Heart left ventricle (tissue), 16 donors: Measurements from ENCODE around the gene WDR62. TPM values are rescaled to one million over a fixed set of nuclear protein-coding genes. Genes with fewer than 3 reads are reported as not detected.

ENCODE experiments used
- ATAC-seq, 4 donors: fragments of 200-7000 bp; cut with Tn5 transposase; one replicate each; pipeline ENCODE4 v1.9.1; 2020 to 2022; ENCODE audit warnings: moderate library complexity in 4 of 4, mild to moderate bottlenecking in 3 of 4, moderate number of reproducible peaks in 1 of 4
- DNase-seq, 5 donors: peaks; one replicate each; pipeline ENCODE4 v3.0.0-alpha.2; 2020
- H3K27ac ChIP-seq, 12 donors: fragments of 200-600 bp; sonication (generic) in 4 of 12; one replicate each; pipeline versions ENCODE4 v1.5.0 to v1.8.0; 2016 to 2022; ENCODE audit warnings: mild to moderate bottlenecking in 2 of 12
- H3K27me3 ChIP-seq, 9 donors: fragments of 200-600 bp; sonication (generic) in 2 of 9; one replicate each; pipeline versions ENCODE4 v1.5.1 to v1.8.0; 2016 to 2022; ENCODE audit warnings: mild to moderate bottlenecking in 3 of 9
- H3K36me3 ChIP-seq, 9 donors: fragments of 200-600 bp; sonication (generic) in 2 of 9; one replicate each; pipeline versions ENCODE4 v1.5.0 to v1.8.0; 2018 to 2022; ENCODE audit warnings: mild to moderate bottlenecking in 2 of 9
- H3K4me1 ChIP-seq, 12 donors: fragments of 200-600 bp; sonication (generic) in 4 of 12; one replicate each; pipeline versions ENCODE4 v1.5.0 to v1.8.0; 2016 to 2022; ENCODE audit warnings: mild to moderate bottlenecking in 3 of 12
- H3K4me3 ChIP-seq, 12 donors: fragments of 200-600 bp; sonication (generic) in 4 of 12; one replicate each; pipeline versions ENCODE4 v1.5.0 to v1.8.0; 2017 to 2022; ENCODE audit warnings: mild to moderate bottlenecking in 9 of 12, moderate library complexity in 4 of 12
- H3K9me3 ChIP-seq, 12 donors: fragments of 200-600 bp; sonication (generic) in 4 of 12; one replicate each; pipeline versions ENCODE4 v1.5.0 to v1.8.0; 2016 to 2022; ENCODE audit warnings: mild to moderate bottlenecking in 1 of 12
- POLR2A ChIP-seq, 2 donors: fragments of 450-650 bp; IDR thresholded peaks; one replicate each; pipeline ENCODE4 v1.6.1; 2017; ENCODE audit warnings: antibody characterized with exemption in 2 of 2, mild to moderate bottlenecking in 2 of 2, moderate library complexity in 2 of 2
- WGBS, 4 donors: extraction: QIAGEN DNeasy Blood & Tissue Kit in 2 of 4; methylation state at CpG; one replicate each; pipeline versions ENCODE4 v1.1.5 to v1.1.7; 2013 to 2018; 5-methylcytosine and 5-hydroxymethylcytosine counted together
- intact Hi-C, 10 donors: fragments of 100-400 bp; cut with DNase I; formaldehyde crosslinking; loops; one replicate each; pipeline versions ENCODE4 v1.11.1 to v1.14.2; 2022
- polyA plus RNA-seq, 2 donors: library from polyadenylated mRNA; stranded (reverse); fragments of 200-250 nt; gene quantifications; one replicate each; pipeline ENCODE4 v1.2.3, GENCODE V29; 2013
- total RNA-seq, 9 donors: library from RNA; depleted of rRNA in 2 of 9; stranded (reverse); fragments of >200 nt in 2 of 9; fragmentation: NEBNext Ultra II Directional in 3 of 9; extraction: Animal tissue kit (Norgen Biotek cat#: 25700) in 3 of 9; gene quantifications; one replicate each; pipeline versions ENCODE4 v1.1.0 to v1.2.4, GENCODE V29; 2016 to 2023
- TF ChIP-seq, protein P1 (sequence below), 12 donors: fragments of 200-600 bp; sonication (generic) in 4 of 12; IDR thresholded peaks; one replicate each; pipeline versions ENCODE4 v1.5.0 to v1.8.0; 2018 to 2022; ENCODE audit warnings: antibody characterized with exemption in 12 of 12, mild to moderate bottlenecking in 5 of 12
- donor health status: ischemic (EF 13 %, LVEDD 7.1; RV severe dilation, severe dysfunction).
- donor health status: healthy with polysubstance abuse.
- donor health status: DM: no; HTN: yes; CAD: no.
- donor health status: DM: no; HTN: no; CAD: no.
- donor health status: ischemic (EF 25% LVEDD 6.9; RV normal size, moderate dysfunction).
- donor health status: ischemic (EF 25% LVEDD 5.7; RV mildly dilated, moderate dysfunction).
- donor health status: healthy.
- donor health status: DM: yes; HTN: yes; CAD: no.
- donor health status: ischemic (EF 35%, LVEDD 5.7; RV mildly dilated, moderate dysfunction).
- donor health status: nonischemic (EF 11% LVEDD 7.7; RV severe dilation, severe dysfunction).
- donor health status: DM: yes; HTN: yes; CAD: no.
- donor health status: PGD.
- donor health status: ischemic (EF 29% LVEDD 5.4; RV normal size, mild dysfunction).
- donor health status: nonischemic (EF 23%, LVEDD 6.1; RV moderate dilation, normal function).

WDR62 gene
- total and polyA plus RNA-seq, 11 donors: 1.4 to 24.3 (median 7.7) TPM

DNA sequence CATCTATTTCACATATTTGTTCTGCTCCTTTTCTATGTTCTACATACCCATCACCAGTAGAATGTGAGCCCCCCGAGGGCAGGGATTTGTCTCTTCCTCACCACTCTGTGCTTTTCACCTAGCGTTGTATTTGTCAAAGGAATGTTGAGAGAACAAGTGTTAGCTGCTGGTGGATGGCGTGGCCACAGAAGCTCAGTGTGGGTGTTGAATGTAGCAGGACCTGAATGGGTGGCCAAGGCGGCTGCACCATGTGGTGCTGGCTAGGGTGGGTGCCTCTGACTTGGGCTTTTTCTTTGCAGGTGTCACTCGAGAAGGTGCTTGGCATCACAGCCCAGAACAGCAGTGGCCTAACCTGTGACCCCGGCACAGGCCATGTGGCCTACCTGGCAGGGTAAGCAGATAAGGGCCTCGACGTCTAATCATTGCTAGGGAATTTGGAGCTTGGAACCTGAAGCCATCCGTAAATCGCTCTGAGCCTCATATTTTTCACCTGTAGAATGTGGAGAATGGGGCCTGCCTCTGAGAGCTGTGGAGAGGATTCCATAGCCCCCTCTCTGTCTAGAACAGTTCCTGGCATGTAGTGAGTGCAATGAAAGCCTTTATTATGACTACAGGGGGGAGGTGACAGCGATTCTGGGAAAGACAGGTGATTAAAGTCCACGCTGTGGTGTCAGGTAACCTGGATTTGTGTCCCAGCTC is 3.9 kb downstream of the WDR62 start:
- Histone ChIP-seq H3K27ac (no peak overlapping the region), H3K9me3 (no peaks in the 10 kb centered on the region), H3K27me3 (no peaks in the 10 kb centered on the region), H3K4me3 (no peak overlapping the region), H3K4me1 (peaks cover 0 to 12% (median 8%) of the 10 kb centered on the region in 12 donors), H3K36me3 (peaks cover 0 to 7% (median 0%) of the 10 kb centered on the region in 9 donors)
- intact Hi-C loops: loop anchor here in 7 of 10 donors (5.0 to 10.0 kb wide), 6 partner anchors 44 to 314 kb away; partner anchors contain the start of genes OVOL3 (in 3 of the 7), POLR2I (in 3 of the 7), IGFLR1 (in 1 of the 7) and LIN37 (in 1 of the 7)
- no peak for DNase-seq
- TF ChIP-seq, protein P1, sequence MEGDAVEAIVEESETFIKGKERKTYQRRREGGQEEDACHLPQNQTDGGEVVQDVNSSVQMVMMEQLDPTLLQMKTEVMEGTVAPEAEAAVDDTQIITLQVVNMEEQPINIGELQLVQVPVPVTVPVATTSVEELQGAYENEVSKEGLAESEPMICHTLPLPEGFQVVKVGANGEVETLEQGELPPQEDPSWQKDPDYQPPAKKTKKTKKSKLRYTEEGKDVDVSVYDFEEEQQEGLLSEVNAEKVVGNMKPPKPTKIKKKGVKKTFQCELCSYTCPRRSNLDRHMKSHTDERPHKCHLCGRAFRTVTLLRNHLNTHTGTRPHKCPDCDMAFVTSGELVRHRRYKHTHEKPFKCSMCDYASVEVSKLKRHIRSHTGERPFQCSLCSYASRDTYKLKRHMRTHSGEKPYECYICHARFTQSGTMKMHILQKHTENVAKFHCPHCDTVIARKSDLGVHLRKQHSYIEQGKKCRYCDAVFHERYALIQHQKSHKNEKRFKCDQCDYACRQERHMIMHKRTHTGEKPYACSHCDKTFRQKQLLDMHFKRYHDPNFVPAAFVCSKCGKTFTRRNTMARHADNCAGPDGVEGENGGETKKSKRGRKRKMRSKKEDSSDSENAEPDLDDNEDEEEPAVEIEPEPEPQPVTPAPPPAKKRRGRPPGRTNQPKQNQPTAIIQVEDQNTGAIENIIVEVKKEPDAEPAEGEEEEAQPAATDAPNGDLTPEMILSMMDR (IDR thresholded peaks at IDR 0.05): no peak
- no peak for ATAC-seq
- WGBS, 4 donors: 88 to 97% (median 93%) methylated on average over 12 of the region's 12 CpGs

DNA sequence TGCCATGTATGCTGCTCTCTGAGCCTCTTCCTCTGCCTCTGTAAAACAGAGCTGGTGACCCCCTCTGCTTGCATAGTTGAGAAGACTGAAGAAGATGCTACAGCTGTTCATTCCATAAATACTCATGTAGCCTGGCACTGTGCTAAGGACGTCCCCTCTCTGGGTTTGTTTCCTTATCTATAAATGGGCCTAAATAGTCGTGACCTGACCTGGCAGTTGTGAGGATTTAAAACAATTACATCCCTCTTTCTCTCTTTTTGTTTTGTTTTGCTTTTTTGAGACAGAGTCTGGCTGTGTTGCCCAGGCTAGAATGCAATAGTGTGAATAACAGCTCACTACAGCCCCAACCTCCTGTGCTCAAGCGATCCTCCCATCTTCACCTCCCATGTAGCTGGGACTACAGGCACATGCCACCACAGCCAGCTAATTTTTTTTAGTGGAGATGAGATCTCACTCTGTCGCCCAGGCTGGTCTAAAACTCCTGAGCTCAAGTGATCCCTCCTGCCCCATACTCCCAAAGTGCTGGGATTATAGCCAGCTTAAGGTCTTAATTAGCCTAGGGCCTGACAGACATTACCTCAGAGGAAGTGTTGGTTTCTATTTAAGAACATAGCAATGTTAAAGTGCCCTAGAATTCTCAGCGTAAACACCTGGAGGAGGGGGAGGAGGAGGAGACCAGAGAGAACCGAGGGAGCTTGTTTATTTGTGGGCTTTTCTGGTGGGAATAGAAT is 4.6 kb downstream of the WDR62 start:
- no peak overlapping the region for H3K27ac ChIP-seq
- DNase-seq: no peak

DNA sequence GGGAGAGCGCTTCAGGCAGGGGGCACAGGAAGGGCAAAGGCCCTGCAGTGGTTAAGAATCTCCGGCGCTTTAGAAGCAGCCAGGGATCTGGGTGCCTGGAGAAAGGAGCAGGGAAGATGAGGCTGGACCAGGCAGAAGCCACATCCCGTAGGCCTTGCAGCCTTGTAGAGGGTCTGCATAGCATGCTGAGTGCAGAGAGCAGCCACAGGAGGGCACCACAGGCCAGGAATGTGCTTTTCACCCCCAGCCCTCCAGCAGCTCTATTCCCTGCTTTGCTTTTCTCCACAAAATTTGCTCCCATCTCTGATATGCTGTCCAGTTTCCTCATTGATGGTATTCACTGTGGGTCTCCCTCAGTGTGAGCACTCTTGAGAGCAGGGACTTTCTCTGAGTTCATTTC is 5.7 kb downstream of the WDR62 start:
- ATAC-seq (peak; percentile 70 to 88 (median 86)), DNase-seq (peak; percentile 24 to 70 (median 54))
- Histone ChIP-seq H3K9me3 (no peaks in the 10 kb centered on the region), H3K4me1 (peaks cover 0 to 6% (median 2%) of the 10 kb centered on the region in 12 donors), H3K27ac (no peak overlapping the region), H3K4me3 (no peak overlapping the region), H3K27me3 (no peaks in the 10 kb centered on the region), H3K36me3 (peaks cover 0 to 7% (median 0%) of the 10 kb centered on the region in 9 donors)
- intact Hi-C loops: loop anchor here in 6 of 10 donors (1.0 to 5.0 kb wide), 5 partner anchors 37 to 112 kb away; partner anchors contain the start of gene TBCB (in 1 of the 6)
- 76 to 82% (median 77%) methylated on average over 4 of the region's 4 CpGs for WGBS, 4 donors
- no peak for TF ChIP-seq POLR2A (IDR thresholded peaks at IDR 0.05)
- TF ChIP-seq, protein P1 (IDR thresholded peaks at IDR 0.05): peak; percentile 33 to 66 (median 54)

More for the DNA sequence above, 4.6 kb downstream of the WDR62 start:
- Histone ChIP-seq H3K27me3 (no peaks in the 10 kb centered on the region), H3K36me3 (peaks cover 0 to 7% (median 0%) of the 10 kb centered on the region in 9 donors), H3K4me3 (no peak overlapping the region), H3K9me3 (no peaks in the 10 kb centered on the region), H3K4me1 (peaks cover 0 to 12% (median 8%) of the 10 kb centered on the region in 12 donors)
- no peak for TF ChIP-seq POLR2A (IDR thresholded peaks at IDR 0.05)
- TF ChIP-seq, protein P1 (IDR thresholded peaks at IDR 0.05): no peak
- intact Hi-C loops: loop anchor here in 7 of 10 donors (5.0 to 10.0 kb wide), 6 partner anchors 43 to 315 kb away; partner anchors contain the start of genes OVOL3 (in 3 of the 7), POLR2I (in 3 of the 7), IGFLR1 (in 1 of the 7) and LIN37 (in 1 of the 7)
- no peak for ATAC-seq
- WGBS, 4 donors: 69 to 86% (median 82%) methylated on average over 6 of the region's 6 CpGs

DNA sequence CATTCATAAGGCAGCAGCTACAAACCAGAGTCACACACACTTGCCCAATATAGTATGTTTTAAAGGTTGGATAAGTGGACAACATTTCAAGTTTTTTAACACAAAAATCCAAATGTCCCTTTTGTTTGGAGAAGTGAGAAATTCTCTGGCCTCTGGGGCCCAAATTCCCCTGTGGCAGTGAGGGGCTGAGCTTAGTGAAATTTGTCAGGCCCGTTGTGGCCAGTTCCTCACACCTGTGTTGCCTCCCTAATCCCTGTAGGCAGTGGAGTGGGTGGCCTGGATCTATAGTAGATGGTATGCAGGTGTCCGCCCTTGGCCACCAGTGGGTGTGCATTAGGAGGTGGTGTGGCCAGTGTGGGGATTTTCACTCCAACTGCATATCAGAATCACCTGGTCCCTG is 6.7 kb downstream of the WDR62 start:
- WGBS, 4 donors: 88 to 100% (median 95%) methylated on average over 2 of the region's 2 CpGs
- intact Hi-C loops: loop anchor here in 6 of 10 donors (2.0 to 5.0 kb wide), 4 partner anchors 36 to 111 kb away; no protein-coding TSS in a partner anchor
- Histone ChIP-seq H3K27me3 (no peaks in the 10 kb centered on the region), H3K36me3 (peaks cover 0 to 7% (median 0%) of the 10 kb centered on the region in 9 donors), H3K4me3 (no peak overlapping the region), H3K9me3 (no peaks in the 10 kb centered on the region), H3K4me1 (no peaks in the 10 kb centered on the region), H3K27ac (no peak overlapping the region)
- DNase-seq (no peak), ATAC-seq (no peak)
- TF ChIP-seq, protein P1 (IDR thresholded peaks at IDR 0.05): no peak
- no peak for TF ChIP-seq POLR2A (IDR thresholded peaks at IDR 0.05)
